HepG2 (cell line): ENCODE measurements around the gene ZNF548. TPM values are rescaled to one million over a fixed set of nuclear protein-coding genes. Genes with fewer than 3 reads are reported as not detected.
A peak's percentile ranks its signal among the peaks of the same experiment; 100 is the strongest.

Experiments used
- ATAC-seq: fragments of 200-7000 bp; cut with Tn5 transposase; 3 replicates; pipeline ENCODE4 v1.9.1; 2020; ENCODE audit warnings: mild to moderate bottlenecking, moderate library complexity
- BruUV-seq: library from RNA; stranded (reverse); fragments of 400-500 nt; replicated peaks from 2 replicates; lab custom pipeline; 2021; lab: Mats Ljungman, UMichigan
- CTCF ChIA-PET: fragments of 300-600 bp; formaldehyde crosslinking; extraction: SDS; loops from one replicate; lab custom pipeline; 2021; ENCODE audit warnings: low total read pairs, inconsistent platforms, low intra/inter-chr PET ratio; lab: Yijun Ruan, JAX
- POLR2A ChIA-PET: fragments of 350-600 bp; sonication (Branson Sonifier 250); formaldehyde crosslinking; loops from one replicate; lab custom pipeline; 2020; ENCODE audit warnings: antibody characterized with exemption, inconsistent platforms; lab: Yijun Ruan, JAX
- DNase-seq: peaks from one replicate; pipeline ENCODE4 v3.0.0-alpha.2; 2015; ENCODE audit warnings: low spot score
- FAIRE-seq: peaks from 3 replicates; lab custom pipeline; 2011; peaks lifted over from hg19 to GRCh38; lab: Jason Lieb, UNC
- H2AFZ ChIP-seq: one replicate; pipeline ENCODE4 v1.6.1; 2011; ENCODE audit warnings: low read length, inconsistent platforms
- H3K27ac ChIP-seq: fragments of 300-600 bp; 3 replicates; pipeline ENCODE4 v1.8.0; 2011; ENCODE audit warnings: mixed run types, mild to moderate bottlenecking, mixed read lengths, low read length, inconsistent platforms; ENCODE audit not compliant: insufficient read depth; ENCODE audit errors: extremely low read length
- H3K27me3 ChIP-seq, 2 experiments: fragments of 200-600 bp in 1 of 2; 2 replicates in 1 of 2; 3 replicates in 1 of 2; pipeline versions ENCODE4 v1.6.0 to v1.8.0; 2011; ENCODE audit warnings: low read length in 2 of 2, mild to moderate bottlenecking in 2 of 2, moderate library complexity in 2 of 2, inconsistent platforms in 1 of 2; ENCODE audit not compliant: insufficient read depth in 2 of 2, control insufficient read depth in 1 of 2
- H3K36me3 ChIP-seq, 2 experiments: fragments of 200-600 bp in 1 of 2; replicated peaks in 1 of 2; 2 replicates in 1 of 2; 3 replicates in 1 of 2; pipeline versions ENCODE4 v1.5.1 to v1.8.0; 2011; ENCODE audit warnings: low read length in 2 of 2, inconsistent platforms in 1 of 2; ENCODE audit not compliant: insufficient read depth in 2 of 2, control insufficient read depth in 1 of 2
- H3K4me1 ChIP-seq: 2 replicates; pipeline ENCODE4 v1.5.1; 2012; ENCODE audit warnings: low read length, inconsistent platforms; ENCODE audit not compliant: insufficient read depth
- H3K4me2 ChIP-seq: 2 replicates; pipeline ENCODE4 v1.6.0; 2011; ENCODE audit warnings: low read depth, low read length, inconsistent platforms
- H3K4me3 ChIP-seq, 3 experiments: fragments of 200-600 bp in 1 of 3; sonication (generic), shearing (Covaris generic) in 1 of 3; replicated peaks in 1 of 3; 2 replicates each; pipeline ENCODE4 v1.5.1; 2011 to 2016; ENCODE audit warnings: low read length in 3 of 3, inconsistent platforms in 2 of 3, low read depth in 2 of 3, mild to moderate bottlenecking in 2 of 3, control low read depth in 1 of 3, mixed read lengths in 1 of 3; ENCODE audit not compliant: insufficient read depth in 1 of 3
- H3K79me2 ChIP-seq: one replicate; pipeline ENCODE4 v1.6.1; 2011; ENCODE audit warnings: low read length, inconsistent platforms; ENCODE audit not compliant: insufficient read depth
- H3K9ac ChIP-seq: 2 replicates; pipeline ENCODE4 v1.6.0; 2011; ENCODE audit warnings: mild to moderate bottlenecking, low read depth, low read length, inconsistent platforms; ENCODE audit not compliant: insufficient read depth
- H3K9me3 ChIP-seq: 2 replicates; pipeline ENCODE4 v1.5.1; 2012; ENCODE audit warnings: mild to moderate bottlenecking, low read length
- H4K20me1 ChIP-seq: 2 replicates; pipeline ENCODE4 v1.6.0; 2011; ENCODE audit warnings: inconsistent platforms, mild to moderate bottlenecking, low read length, moderate library complexity; ENCODE audit not compliant: insufficient read depth
- ARNTL ChIP-seq: sonication (generic); formaldehyde crosslinking; IDR thresholded peaks from 2 replicates; pipeline ENCODE4 v1.4.0; 2020; ENCODE audit warnings: mild to moderate bottlenecking, missing genetic modification reagents
- HOXA5 ChIP-seq: sonication (generic); formaldehyde crosslinking; IDR thresholded peaks from 2 replicates; pipeline ENCODE4 v1.4.0; 2020; ENCODE audit warnings: missing genetic modification reagents
- MAF1 ChIP-seq: sonication (generic); formaldehyde crosslinking; IDR thresholded peaks from 2 replicates; pipeline ENCODE4 v1.5.0; 2020; ENCODE audit warnings: missing genetic modification reagents, borderline replicate concordance
- NR2F1 ChIP-seq, 2 experiments: fragments of 450-650 bp in 1 of 2; formaldehyde crosslinking in 1 of 2; IDR thresholded peaks; 2 replicates each; pipeline versions ENCODE4 v1.5.0 to v1.6.1; 2016 to 2020; ENCODE audit warnings: mild to moderate bottlenecking in 1 of 2, missing compliant biosample characterization in 1 of 2, missing genetic modification reagents in 1 of 2, moderate library complexity in 1 of 2
- PAWR ChIP-seq: sonication (generic); formaldehyde crosslinking; IDR thresholded peaks from 2 replicates; pipeline ENCODE4 v1.4.0; 2020; ENCODE audit warnings: missing genetic modification reagents, mild to moderate bottlenecking, borderline replicate concordance
- POGZ ChIP-seq: sonication (generic); formaldehyde crosslinking; IDR thresholded peaks from 2 replicates; pipeline ENCODE4 v1.4.0; 2020; ENCODE audit warnings: mild to moderate bottlenecking, missing genetic modification reagents
- RARG ChIP-seq: sonication (generic); formaldehyde crosslinking; IDR thresholded peaks from 2 replicates; pipeline ENCODE4 v1.4.0; 2020; ENCODE audit warnings: low read depth, mild to moderate bottlenecking, missing genetic modification reagents
- REXO4 ChIP-seq: sonication (generic); formaldehyde crosslinking; IDR thresholded peaks from 2 replicates; pipeline ENCODE4 v1.8.0; 2022; ENCODE audit warnings: missing genetic modification reagents, mild to moderate bottlenecking, borderline replicate concordance
- RFX5 ChIP-seq: IDR thresholded peaks from 2 replicates; pipeline ENCODE4 v1.6.1; 2011; ENCODE audit warnings: low read depth, low read length, improper control_type of control experiment
- SIX1 ChIP-seq: sonication (generic); formaldehyde crosslinking; IDR thresholded peaks from 2 replicates; pipeline ENCODE4 v1.4.0; 2020; ENCODE audit warnings: missing genetic modification reagents, borderline replicate concordance
- TCF7L2 ChIP-seq: IDR thresholded peaks from 2 replicates; pipeline ENCODE4 v1.6.1; 2011; ENCODE audit warnings: mild to moderate bottlenecking, low read depth, low read length, moderate library complexity
- TEAD2 ChIP-seq: sonication (generic); formaldehyde crosslinking; IDR thresholded peaks from 2 replicates; pipeline ENCODE4 v1.9.0; 2021; ENCODE audit warnings: missing genetic modification reagents
- TSC22D2 ChIP-seq: sonication (generic); formaldehyde crosslinking; IDR thresholded peaks from 2 replicates; pipeline ENCODE4 v1.5.1; 2020; ENCODE audit warnings: missing genetic modification reagents, mild to moderate bottlenecking, borderline replicate concordance
- XBP1 ChIP-seq: sonication (generic); formaldehyde crosslinking; IDR thresholded peaks from 2 replicates; pipeline ENCODE4 v1.5.0; 2020; ENCODE audit warnings: missing genetic modification reagents
- YEATS4 ChIP-seq: sonication (generic); formaldehyde crosslinking; IDR thresholded peaks from 2 replicates; pipeline ENCODE4 v1.4.0; 2020; ENCODE audit warnings: missing genetic modification reagents, borderline replicate concordance
- ZBTB49 ChIP-seq: sonication (generic); formaldehyde crosslinking; IDR thresholded peaks from 2 replicates; pipeline ENCODE4 v1.4.0; 2020; ENCODE audit warnings: missing genetic modification reagents, borderline replicate concordance
- ZBTB8A ChIP-seq: sonication (generic); formaldehyde crosslinking; IDR thresholded peaks from 2 replicates; pipeline ENCODE4 v1.4.0; 2020; ENCODE audit warnings: mild to moderate bottlenecking, low read depth, missing genetic modification reagents, borderline replicate concordance
- ZMYM4 ChIP-seq: sonication (generic); formaldehyde crosslinking; IDR thresholded peaks from 2 replicates; pipeline ENCODE4 v1.8.1; 2023; ENCODE audit warnings: mild to moderate bottlenecking, missing genetic modification reagents
- ZNF121 ChIP-seq: sonication (generic); formaldehyde crosslinking; IDR thresholded peaks from 2 replicates; pipeline ENCODE4 v1.5.0; 2020; ENCODE audit warnings: mild to moderate bottlenecking, missing genetic modification reagents
- ZNF800 ChIP-seq: sonication (generic); formaldehyde crosslinking; IDR thresholded peaks from 2 replicates; pipeline ENCODE4 v1.4.0; 2020; ENCODE audit warnings: missing genetic modification reagents
- WGBS: methylation state at CpG from one replicate; pipeline ENCODE4 v1.1.6; 2017; ENCODE audit warnings: low lambda C conversion rate; 5-methylcytosine and 5-hydroxymethylcytosine counted together
- in situ Hi-C: cut with HindIII; loops from 2 replicates; pipeline ENCODE4 v1.10.0; 2017; ENCODE audit warnings: low pct_unique_long_range_greater_than_20kb; ENCODE audit not compliant: extremely low pct_ligation_motif_present
- intact Hi-C: fragments of 100-400 bp; cut with micrococcal nuclease; formaldehyde crosslinking; loops from one replicate; pipeline ENCODE4 v1.10.0; 2022; ENCODE audit not compliant: unreplicated experiment
- polyA plus RNA-seq, 8 experiments: library from polyadenylated mRNA; depleted of rRNA in 3 of 8; stranded (reverse) in 7 of 8; unstranded in 1 of 8; fragments of >200 nt; fragmentation: Illumina TruSeq in 4 of 8; extraction: Trizol in 4 of 8; gene quantifications; 2 replicates each; pipeline versions ENCODE4 v1.2.1 to v1.2.3, GENCODE V29; 2011 to 2016; ENCODE audit warnings: low read depth in 4 of 8, missing spikeins in 1 of 8, mixed read lengths in 1 of 8; ENCODE audit not compliant: insufficient read depth in 1 of 8
- total RNA-seq, 5 experiments: library from RNA; depleted of rRNA; stranded (reverse); fragments of >200 nt; fragmentation: Illumina TruSeq; extraction: Trizol; gene quantifications; 2 replicates each; pipeline ENCODE4 v1.2.3, GENCODE V29; 2016; ENCODE audit warnings: low read depth in 1 of 5

ZNF548 gene
- total and polyA plus RNA-seq, 2 of the 13 experiments (the other 11 are each of a cell fraction or from before 2014, with no cell fraction given) = 19.6 to 24.9 TPM

GRCh38 chr19:57421037-57421436 lies 31.4 kb downstream of the ZNF548 start (continued):
- TF ChIP-seq RFX5 (no peak), PAWR (CRISPR knock-in tag) (no peak), REXO4 (no peak), XBP1 (no peak), POGZ (CRISPR knock-in tag) (no peak), ZNF121 (CRISPR knock-in tag) (no peak), SIX1 (no peak), ARNTL (CRISPR knock-in tag) (no peak), TCF7L2 (no peak), MAF1 (CRISPR knock-in tag) (no peak)
- TF ChIP-seq, all 625 proteins: peak for 0

GRCh38 chr19:57434386-57435061 lies 44.9 kb downstream of the ZNF548 start:
- H3K9ac ChIP-seq = peak overlapping the region; percentile 80
- peak overlapping the region; percentile 78 for H3K4me2 ChIP-seq
- peak; percentile 33 for ATAC-seq
- H4K20me1 ChIP-seq = peaks cover 4% of the 10 kb centered on the region; the same call in 1 of the 2 replicates
- H3K4me3 ChIP-seq = peak overlapping the region; percentile 83 to 98 (median 88)
- TSS peak; percentile 84 for BruUV-seq
- peak overlapping the region; percentile 70 for H3K27ac ChIP-seq
- H3K79me2 ChIP-seq = peaks cover 41% of the 10 kb centered on the region
- intact Hi-C loops = loop anchor here (2.0 kb wide), 1 partner anchor 28 kb away; no protein-coding TSS in a partner anchor
- no peaks in the 10 kb centered on the region; a peak in 1 of 5 replicates for H3K27me3 ChIP-seq
- DNase-seq = no peak
- in situ Hi-C loops = no loop called here
- FAIRE-seq = no peak
- POLR2A ChIA-PET = interaction anchor here (0.7 to 2.0 kb wide), 9 partner anchors 16 to 594 kb away, joined by 3 to 9 read pairs (median 3); partner anchors contain the start of genes PEG3, ZIM2, ZNF304 and ZNF419
- H3K36me3 ChIP-seq = peaks cover 4 to 10% of the 10 kb centered on the region in 2 experiments
- H3K4me1 ChIP-seq = peaks cover 22% of the 10 kb centered on the region
- no peaks in the 10 kb centered on the region for H3K9me3 ChIP-seq
- CTCF ChIA-PET = no interaction called here
- WGBS = 41% methylated on average over 15 of the region's 15 CpGs
- peak overlapping the region; percentile 89 for H2AFZ ChIP-seq
- TF ChIP-seq ZNF800 (CRISPR knock-in tag) (0 out of 2 replicates have a peak, but pooled peaks have one; percentile 46), TEAD2 (CRISPR knock-in tag) (no peak), YEATS4 (CRISPR knock-in tag) (0 out of 2 replicates have a peak, but pooled peaks have one; percentile 16), ZBTB8A (CRISPR knock-in tag) (no peak), RARG (CRISPR knock-in tag) (0 out of 2 replicates have a peak, but pooled peaks have one; percentile 33), HOXA5 (0 out of 2 replicates have a peak, but pooled peaks have one; percentile 10), TSC22D2 (CRISPR knock-in tag) (0 out of 2 replicates have a peak, but pooled peaks have one; percentile 3), ZMYM4 (no peak), ZBTB49 (no peak), NR2F1 (CRISPR knock-in tag; IDR thresholded peaks at IDR 0.05) (no peak)
